Activated T-cell treated with anti-CD3 and anti-CD28 coated beads for 24 hours (primary cell): ENCODE results near the gene EBP.

Experiments
- DNase-seq: peaks from one replicate; pipeline ENCODE4 v3.0.0-alpha.2; 2020; ENCODE audit warnings: low read depth

EBP gene

DNA sequence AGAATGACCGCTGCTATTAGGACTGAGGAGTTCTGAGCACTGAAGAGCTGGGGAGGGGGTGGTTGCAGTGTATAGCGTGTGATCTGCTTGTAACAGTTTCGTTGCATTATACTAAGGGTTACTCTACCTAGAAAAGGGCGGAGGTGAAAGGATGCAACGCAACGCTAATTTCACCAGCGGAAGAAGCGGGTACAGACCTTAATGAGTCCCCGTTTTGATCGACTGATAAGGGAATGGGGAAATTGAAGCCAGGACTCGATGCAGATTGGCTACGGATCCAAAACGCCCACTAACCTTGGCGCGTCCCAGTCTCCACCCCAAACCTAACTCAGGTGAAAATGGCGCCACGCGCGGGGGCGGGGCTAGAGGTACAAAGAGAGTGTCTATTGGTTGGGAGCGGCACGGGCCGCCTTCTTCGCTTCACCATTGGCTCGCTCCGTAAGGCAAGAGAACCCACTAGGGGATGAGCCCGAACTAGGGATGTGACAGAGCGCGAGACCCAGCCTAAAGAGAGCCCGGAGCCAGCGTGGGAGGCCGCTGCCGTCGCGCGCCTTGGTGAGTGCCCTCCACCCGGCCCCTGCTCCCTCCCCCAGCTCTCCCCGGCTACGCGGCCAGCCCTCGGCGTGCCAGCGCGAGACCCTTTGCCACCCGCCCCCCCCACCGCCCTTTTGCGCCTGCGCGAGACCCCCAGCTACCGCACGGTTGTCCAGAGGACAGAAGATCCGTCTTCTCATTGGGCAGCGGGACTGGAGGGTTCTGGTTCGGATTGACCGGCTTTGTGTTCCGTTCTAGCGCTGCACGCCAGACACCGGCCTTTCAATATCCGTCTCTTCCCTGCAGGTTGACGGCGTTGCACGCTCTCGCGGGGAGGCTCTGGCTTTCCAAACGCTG is at the start of gene EBP:
EBP (plus strand) TSS at position 456 of the 891 bp plus-strand sequence. CDS start 1,964 bp downstream, outside the sequence.
- DNase-seq: peak; percentile 90

DNA sequence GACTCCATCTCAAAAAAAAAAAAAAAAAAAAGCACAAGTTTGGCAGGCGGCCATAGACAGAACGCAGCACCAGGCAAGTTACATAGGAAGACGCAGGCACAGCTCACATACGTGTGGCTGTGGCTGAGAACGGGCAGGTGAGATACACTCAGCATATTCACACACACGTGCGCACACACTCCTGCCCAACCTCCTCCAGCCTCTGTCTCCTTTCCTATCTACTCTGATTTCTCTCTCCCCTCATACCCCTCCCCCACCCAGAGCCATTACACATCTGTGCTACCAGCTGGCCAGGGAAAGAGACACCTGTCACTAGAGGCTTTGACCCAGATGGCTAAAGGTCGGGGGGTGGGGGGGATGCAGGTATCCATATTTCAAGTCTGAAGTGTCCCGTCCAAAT is 49.4 kb upstream of the EBP start:
- DNase-seq: no peak

DNA sequence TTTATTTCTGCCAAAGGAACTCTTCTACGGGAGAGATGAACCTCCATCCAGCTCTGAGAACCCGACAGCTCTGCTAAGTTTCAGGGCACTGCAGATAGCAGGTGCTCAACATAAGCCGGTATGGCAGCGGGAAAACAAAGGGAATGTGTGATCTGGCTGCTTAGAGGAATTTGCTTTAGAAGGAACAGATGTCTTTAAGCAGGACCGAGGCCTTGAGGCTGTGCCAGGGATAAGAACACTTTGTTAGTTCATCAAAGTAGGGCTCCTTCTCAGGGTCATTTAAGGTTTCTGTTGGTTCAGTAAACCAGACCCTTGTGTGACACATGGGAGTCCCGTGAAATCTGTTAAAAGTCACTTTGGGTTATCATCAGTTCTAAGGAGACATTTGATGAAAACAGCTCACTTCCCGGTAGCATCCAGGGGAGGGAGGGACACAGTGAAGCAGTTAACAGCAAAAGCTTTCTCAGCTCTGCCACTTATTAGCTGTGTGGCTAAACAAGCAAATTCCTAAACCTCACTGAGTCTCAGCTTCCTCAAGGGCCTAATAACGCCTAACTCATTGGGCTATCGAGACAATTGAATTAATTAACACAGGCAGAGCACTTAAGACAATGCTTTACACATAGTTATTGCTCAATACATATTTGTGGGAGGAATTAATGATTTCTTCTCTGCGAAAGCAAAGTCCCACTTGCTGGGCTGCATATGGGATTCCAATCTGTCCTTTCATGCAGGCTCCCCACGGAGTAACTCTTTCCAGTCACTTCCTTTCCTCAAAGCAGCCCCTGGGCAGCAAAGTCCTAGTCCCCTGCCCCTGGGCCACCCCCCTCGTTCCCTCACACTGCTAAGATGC is 48.5 kb upstream of the EBP start:
- no peak for DNase-seq

DNA sequence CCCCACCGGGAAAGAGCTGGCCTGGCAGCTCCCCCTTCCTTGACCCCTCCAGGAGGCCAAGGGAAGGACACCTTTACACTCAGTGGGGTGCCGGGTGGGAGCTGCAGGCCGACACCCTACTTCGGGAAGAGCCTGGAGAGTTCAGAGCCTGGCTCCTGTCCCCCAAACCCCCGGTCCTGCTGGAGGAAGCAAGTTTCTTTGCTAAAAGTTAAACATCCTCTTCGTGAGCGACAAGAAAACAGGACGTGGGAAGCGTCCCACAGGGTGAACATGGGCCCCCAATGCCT is 48.0 kb upstream of the EBP start:
- no peak for DNase-seq

DNA sequence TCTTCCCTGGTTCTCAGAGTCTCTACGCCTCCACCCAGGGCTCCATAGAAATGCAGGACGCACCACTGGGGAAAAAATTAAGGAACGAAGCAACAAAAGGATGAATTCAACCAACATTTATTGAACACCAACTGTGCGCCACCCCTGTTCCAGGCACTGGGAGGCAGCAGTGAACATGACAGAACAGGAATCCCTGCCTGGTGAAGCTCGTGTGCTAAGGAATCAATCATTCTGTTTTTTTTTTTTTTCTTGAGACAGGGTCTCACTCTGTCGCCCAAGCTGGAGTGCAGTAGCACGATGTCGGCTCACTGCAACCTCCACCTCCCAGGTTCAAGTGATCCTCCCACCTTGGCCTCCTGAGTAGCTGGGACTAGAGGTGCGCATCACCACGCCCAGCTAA is 47.5 kb upstream of the EBP start:
- DNase-seq: no peak

DNA sequence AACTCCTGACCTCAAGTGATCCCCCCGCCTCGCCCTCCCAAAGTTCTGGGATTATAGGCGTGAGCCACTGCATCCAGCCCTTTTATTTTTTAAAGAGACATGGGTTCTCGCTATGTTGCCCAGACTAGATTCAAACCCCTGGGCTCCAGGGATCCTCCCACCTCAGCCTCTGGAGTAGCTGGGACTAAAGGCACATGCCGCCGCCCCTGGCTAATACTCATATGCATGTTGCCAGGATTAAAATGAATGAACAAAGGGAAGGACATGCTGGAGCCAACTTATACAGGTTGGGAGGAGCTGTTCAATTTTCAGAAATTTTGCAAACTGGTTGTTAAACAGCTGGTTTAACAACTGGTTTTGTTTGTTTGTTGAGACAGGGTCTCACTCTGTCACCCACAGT is 47.0 kb upstream of the EBP start:
- DNase-seq: no peak

DNA sequence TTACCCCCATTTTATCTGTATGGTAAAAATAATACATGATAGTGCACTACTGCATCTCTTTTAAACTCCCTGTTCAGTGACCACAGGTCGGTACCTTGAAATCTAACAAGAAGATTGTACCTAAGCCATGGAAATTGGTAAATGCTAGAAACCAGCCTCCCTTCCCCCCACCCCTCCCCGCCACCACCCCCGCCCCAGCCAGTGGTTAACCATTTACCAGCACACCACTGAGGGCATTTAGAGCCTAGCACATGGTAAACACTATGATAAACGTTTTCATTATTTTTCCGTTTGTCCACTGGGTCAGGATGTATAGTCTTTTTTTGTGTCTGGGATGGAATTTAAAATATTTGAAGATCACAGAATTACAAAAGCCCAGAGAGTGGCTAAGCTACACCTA is 46.3 kb upstream of the EBP start:
- no peak for DNase-seq

DNA sequence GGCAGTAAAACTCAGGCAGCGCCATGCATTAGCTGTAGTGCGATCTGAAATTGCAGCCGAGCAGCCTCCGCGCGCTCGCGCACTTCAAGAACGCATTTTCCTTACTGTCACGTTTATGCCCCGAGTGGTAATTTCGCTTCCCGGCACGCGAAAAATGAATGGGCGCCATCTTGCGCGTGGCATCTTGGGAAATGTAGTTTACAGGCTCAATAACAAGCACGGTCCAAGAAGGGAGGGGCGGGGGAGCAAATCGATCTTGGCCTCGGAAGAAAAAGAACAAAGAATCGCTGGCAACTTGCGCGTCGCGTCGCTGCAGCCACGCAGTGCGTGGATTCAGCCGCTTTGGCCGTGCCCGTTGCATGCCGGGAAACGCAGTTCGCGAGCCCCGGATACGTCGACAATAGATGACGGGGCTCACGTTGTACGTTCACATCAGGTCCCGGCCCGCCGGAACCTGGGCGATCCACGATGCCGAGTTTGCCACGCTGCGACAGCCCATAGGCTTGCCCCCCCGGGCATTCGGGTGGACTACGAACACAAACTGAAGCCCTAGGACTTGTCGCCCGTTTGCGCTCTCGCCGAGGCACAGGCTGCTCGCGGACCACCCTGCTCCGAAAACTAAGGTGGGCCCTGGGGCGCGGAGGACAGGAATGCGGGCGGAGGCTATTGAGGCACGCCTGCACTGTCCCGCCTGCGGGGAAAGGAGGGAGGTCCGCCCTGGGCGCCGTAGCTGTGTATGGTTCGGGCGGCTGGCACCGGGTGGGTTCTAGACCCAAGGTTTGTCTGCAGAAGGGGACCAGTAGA is 45.6 kb upstream of the EBP start, which contains the start of gene FTSJ1:
FTSJ1 (plus strand) TSS at position 426 of the 804 bp plus-strand sequence. CDS start 1,849 bp downstream, outside the sequence.
- DNase-seq: peak; percentile 84

DNA sequence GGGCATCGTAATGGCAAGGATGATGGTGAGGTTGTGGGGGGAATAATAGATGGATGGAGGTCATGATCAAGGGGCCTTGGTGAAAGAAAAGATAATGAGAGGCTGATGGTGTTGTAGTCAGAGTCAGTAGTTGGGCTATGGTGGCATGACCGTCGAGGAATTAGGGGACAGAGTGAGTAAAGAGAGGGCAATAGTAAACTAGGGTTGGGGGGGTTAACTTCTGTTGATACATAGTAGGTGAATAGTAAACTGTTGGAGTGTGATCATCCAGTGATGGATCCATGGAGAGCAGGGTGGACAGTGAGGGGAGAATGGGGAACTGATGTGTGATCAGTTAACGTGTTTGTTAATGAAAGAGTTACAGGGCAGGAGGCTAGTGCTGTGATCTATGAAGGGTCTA is 44.7 kb upstream of the EBP start:
- no peak for DNase-seq

DNA sequence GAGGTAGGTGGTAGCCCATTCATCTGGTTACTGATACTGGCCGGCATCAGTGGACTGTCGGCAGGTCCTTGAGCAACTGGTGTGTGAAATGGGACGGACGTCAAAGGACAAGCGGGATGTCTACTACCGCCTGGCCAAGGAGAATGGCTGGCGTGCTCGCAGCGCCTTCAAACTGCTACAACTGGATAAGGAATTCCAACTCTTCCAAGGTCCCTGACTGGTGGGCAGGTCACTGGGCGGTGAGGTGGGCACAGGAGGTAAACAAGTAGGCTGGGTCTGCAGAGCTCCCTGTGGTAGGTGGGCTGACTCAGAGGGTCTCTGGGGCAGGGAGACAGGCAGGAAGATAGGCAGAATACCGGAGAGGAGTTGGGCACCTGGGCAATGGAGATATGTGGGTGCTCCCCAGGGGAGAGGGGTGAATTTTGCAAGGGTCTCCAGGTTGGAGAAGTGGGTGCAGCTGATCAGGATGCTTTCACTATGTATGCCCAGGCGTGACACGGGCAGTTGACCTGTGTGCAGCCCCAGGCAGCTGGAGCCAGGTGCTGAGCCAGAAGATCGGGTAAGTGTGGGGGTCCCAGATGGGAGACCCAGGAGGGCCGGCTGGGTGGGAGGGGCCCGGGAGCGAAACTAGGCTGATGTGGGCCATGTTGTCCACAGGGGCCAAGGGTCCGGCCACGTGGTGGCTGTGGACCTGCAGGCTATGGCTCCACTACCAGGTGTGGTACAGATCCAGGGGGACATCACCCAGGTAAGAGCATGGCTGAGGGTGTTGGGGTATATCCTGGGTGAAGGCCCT is 43.5 kb upstream of the EBP start:
- no peak for DNase-seq

DNA sequence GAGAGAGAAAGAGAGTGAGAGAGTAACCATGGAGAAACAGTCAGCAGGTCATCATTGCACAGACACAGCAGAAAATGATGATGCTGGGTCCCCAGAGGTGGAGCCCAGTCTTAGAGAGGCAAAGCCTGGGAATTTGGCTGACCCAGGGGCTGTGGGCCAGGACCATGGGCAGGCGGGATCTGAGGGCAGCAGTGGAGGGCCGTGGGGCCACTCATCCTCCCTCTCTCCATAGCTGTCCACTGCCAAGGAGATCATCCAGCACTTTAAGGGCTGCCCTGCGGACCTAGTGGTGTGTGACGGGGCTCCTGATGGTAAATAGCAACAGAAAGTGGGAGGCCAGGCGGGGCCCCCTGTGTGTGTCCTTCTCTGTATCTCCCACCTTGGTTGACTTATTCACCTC is 42.8 kb upstream of the EBP start:
- DNase-seq: no peak

DNA sequence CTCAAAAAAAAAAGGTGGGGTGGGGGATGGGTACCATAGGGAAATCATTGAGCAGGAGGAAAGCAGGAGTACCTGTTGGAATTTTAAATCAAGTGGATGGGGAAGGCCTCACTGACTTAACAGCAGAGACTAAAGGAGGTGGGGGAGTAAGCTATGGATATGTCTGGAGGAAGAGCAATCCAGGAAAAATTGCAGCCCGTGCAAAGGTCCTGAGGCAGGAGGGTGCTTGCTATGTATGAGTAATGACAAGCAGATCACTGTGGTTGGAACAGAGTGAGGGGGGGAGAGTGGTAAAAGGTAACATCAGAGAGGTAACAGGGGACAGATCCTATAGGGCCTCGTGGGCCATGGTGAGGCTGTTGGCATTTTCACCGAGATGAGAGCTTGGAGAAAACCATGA is 41.5 kb upstream of the EBP start:
- no peak for DNase-seq

DNA sequence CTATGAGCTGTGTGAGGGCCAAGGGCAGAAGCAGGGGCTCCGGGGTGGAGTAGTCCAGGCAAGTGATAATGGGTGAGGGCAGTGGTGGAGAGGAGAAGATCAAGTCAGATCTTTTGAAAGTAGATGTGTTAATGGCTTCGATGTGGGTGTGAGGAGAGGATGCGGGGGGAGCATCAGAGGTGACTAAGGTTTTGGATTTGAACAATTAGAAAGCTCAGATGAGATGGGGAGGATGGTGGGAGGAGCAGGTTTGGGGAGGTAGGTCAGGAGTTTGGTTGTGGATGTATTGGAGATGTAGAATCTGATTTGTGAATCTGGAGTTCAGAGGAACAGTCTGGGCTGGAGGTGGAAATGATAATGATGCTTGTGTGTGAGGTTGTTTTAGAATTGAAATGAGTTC is 41.0 kb upstream of the EBP start:
- DNase-seq: no peak

DNA sequence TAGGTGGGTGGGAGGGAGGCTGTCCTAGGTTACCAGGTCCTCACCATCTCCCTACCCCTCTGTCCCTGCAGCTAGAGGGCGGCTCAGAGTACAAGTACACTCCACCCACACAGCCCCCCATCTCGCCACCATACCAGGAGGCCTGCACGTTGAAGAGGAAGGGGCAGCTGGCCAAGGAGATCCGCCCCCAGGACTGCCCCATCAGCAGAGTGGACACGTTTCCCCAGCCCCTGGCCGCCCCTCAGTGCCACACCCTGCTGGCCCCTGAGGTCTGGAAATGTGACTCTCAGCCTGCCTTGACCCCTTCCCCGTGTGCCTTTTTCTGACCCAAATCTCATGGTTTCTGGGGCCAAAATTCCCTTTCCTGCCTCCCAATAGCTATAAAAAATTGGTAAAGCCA is 39.1 kb upstream of the EBP start:
- no peak for DNase-seq

DNA sequence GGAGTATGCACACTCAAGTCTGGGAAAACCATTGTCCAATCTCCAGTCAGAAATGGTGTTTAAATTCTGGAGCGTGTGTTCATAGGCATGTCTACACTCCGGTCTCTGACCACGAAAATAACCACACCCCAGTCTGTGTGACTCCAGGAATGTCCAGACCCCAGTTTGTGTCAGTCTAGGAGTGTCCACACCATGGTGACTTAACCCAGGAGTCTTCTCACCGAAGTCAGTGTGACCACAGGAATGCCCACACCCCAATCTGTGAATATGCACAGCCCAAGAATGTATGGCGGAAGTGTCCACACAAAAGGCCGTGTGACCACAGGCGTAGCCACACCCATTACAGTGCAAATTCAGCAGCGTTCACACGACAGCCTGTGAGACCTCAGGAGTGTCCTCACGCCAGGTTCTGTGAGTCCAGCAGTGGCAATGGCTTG is 34.2 kb upstream of the EBP start:
- DNase-seq: no peak

DNA sequence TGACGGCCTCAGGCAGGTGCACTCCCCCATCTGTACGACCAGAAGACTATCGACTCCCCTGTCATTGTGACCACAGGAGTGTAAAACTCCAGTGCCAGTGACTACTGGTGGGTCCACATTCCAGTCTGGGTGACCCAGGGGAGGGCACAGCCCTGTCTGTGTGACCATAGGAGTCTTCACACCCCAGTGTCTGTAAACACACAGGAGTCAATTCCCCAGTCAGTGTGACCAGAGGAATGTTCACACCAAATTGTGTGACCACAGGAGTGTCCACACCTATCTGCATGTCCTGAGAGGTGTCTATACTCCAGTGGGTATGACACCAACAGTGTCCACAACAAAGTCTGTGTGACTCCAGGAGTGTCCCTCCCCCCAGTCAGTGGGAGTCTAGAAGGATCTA is 33.6 kb upstream of the EBP start:
- DNase-seq: no peak

DNA sequence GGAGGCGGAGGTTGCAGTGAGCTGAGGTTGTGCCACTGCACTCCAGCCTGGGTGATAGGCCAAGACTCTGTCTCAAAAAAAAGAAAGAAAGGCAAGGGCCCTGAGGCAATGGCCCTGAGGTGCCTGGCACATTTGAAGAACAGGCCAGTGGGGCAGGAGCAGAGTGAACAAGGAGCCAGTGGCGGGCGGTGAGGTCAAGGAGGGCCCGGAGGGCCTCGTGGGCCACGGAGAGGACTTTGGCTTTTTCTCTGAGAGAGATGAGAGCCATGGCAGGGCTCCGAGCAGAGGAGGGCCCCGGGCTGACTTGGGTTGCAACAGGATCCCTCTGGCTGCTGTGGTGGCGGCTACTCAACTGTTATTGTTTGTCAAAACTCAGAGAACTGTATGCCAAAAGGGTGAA is 32.3 kb upstream of the EBP start:
- DNase-seq: no peak

DNA sequence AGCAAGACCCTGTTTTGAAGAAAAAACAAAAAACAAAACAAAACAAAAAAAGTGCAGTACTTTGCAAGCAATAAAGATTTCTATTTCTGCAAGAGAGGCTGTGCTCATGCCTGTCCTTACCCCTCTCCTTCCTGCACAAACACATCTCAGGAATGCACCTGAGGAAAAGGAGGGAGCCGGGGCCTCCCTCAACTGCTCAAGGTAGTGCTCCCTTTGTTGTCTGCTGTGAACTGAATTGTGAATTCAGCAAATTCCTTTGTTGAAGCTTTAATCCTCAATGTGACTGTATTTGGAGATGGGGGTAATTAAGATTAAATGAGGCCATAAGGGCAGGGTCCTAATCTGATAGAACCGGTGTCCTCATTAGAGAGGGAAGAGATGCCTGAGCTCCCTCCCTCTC is 31.7 kb upstream of the EBP start:
- no peak for DNase-seq

DNA sequence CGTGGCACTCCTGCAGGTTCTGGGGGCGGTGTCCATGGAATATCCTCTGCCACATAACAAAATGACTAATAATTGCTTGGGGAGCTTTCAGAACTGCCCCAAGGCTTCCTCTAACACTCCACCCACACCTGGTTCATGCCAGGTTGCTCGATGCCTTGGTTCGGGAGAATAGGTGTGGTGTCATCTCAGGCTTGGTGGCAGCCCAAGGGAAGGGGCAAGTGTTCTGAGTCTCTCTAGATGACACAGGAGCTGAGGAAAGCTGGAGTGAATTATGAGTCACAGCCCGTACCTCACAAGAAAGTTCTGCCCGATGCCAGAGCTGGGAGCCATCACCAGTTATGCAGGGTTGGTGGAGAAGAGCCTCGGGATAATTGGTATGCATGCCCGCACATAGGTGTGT is 30.9 kb upstream of the EBP start:
- DNase-seq: no peak

DNA sequence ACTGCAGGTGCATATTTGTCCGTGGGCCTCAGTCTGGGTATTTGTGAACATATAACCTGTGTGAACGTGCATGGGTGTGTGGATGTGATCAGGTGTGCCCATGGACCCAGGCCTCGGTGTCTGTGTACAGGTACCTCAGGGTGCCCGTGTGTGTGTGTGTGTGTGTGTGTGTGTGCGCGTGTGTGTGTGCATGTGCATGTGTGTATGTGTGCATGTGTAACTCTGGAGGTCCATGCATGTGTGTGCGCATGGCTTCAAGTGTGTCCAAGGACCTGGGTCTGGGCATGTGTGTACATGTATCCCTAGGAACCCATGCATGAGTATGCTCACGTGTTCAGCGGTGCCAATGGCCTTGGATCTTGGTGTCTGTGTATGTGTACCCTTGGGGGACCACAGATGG is 29.8 kb upstream of the EBP start:
- DNase-seq: no peak

DNA sequence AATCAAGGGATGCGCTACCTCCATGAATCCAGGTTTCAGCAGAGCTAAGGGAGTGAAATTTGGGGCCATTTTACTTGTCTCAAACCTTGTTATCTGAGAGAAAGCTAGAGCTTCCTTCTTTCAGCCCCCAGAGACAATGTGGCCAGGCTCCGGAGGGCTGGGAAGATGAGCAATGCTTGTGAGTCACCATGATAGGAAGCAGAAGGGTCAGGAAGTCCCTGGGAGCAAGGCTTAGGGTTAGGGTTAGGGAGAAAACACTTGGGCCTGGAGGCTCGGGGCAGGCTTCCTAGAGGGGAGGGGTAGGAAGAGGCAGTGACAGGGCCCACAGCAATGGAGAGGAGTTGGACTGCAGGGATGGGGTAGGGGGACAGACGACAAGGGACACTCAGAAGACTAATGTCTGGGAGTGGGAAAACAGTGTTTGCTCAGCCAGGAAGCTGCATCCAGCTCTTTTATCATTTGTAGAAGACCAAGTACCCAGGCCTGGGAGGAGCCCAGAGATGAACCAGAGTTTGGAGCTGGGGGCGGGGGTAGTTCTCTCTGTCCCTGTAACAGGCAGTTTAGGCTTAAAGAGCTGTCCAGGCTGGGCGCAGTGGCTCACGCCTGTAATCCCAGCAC is 29.2 kb upstream of the EBP start:
- no peak for DNase-seq
